ENCODE results near the gene SLC38A1. TPM values are rescaled to one million over a fixed set of nuclear protein-coding genes. Genes with fewer than 3 reads are reported as not detected.
"Not testable (repeated sequence)": the region's sequence is repeated elsewhere in the genome, so short reads cannot be mapped to it uniquely, and the experiment has no call there.

Gene SLC38A1
- total RNA-seq, 6 donors from 2014 or later = 12.7 to 75.7 (median 49.9) TPM

GRCh38 chr12:46174061-46174662 is 94.7 kb downstream of the SLC38A1 start:
- ATAC-seq (ENCODE audit: low FRiP score in 2 of 2) (no peak), DNase-seq (no peak)
- Histone ChIP-seq H3K9me3 (no peaks in the 10 kb centered on the region), H3K27me3 (no peaks in the 10 kb centered on the region), H3K27ac (no peak overlapping the region), H3K4me1 (no peaks in the 10 kb centered on the region), H3K4me3 (no peak overlapping the region), H3K36me3 (no peaks in the 10 kb centered on the region)
- TF ChIP-seq POLR2A (IDR thresholded peaks at IDR 0.05) (no peak), POLR2AphosphoS5 (IDR thresholded peaks at IDR 0.05) (no peak), EP300 (IDR thresholded peaks at IDR 0.05) (no peak)
- TF ChIP-seq, protein P1, sequence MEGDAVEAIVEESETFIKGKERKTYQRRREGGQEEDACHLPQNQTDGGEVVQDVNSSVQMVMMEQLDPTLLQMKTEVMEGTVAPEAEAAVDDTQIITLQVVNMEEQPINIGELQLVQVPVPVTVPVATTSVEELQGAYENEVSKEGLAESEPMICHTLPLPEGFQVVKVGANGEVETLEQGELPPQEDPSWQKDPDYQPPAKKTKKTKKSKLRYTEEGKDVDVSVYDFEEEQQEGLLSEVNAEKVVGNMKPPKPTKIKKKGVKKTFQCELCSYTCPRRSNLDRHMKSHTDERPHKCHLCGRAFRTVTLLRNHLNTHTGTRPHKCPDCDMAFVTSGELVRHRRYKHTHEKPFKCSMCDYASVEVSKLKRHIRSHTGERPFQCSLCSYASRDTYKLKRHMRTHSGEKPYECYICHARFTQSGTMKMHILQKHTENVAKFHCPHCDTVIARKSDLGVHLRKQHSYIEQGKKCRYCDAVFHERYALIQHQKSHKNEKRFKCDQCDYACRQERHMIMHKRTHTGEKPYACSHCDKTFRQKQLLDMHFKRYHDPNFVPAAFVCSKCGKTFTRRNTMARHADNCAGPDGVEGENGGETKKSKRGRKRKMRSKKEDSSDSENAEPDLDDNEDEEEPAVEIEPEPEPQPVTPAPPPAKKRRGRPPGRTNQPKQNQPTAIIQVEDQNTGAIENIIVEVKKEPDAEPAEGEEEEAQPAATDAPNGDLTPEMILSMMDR (IDR thresholded peaks at IDR 0.05) = no peak
- 59 to 69% methylated on average over 12 of the region's 12 CpGs for WGBS, 2 donors

DNA sequence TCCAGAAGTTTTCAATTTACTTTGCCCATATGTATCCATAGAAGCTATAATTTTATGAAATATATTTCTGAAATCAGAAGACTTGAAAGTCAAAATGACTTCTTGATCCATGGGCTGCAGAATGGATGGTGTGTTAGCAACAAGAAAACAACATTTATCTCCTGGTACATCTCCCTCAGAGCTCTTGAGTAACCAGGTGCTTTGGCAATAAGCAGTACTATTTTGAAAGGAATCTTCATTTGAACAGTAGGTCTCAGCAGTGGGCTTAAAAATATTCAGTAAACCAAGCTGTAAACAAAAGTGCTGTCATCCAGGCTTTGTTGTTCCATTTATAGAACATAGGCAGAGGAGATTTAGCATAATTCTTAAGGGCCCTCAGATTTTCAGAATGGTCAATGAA is 100.4 kb downstream of the SLC38A1 start:
- H3K9me3 ChIP-seq = no peaks in the 10 kb centered on the region
- no peaks in the 10 kb centered on the region for H3K4me1 ChIP-seq
- TF ChIP-seq, protein P1 (IDR thresholded peaks at IDR 0.05) = no peak
- TF ChIP-seq EP300 (IDR thresholded peaks at IDR 0.05) (no peak), POLR2AphosphoS5 (IDR thresholded peaks at IDR 0.05) (no peak), POLR2A (IDR thresholded peaks at IDR 0.05) (no peak)
- no peaks in the 10 kb centered on the region for H3K27me3 ChIP-seq
- DNase-seq = no peak
- H3K4me3 ChIP-seq = no peak overlapping the region
- H3K36me3 ChIP-seq = no peaks in the 10 kb centered on the region
- no peak overlapping the region for H3K27ac ChIP-seq
- no peak for ATAC-seq (ENCODE audit: low FRiP score in 2 of 2)

GRCh38 chr12:46167412-46167811 is 101.4 kb downstream of the SLC38A1 start:
- TF ChIP-seq EP300 (IDR thresholded peaks at IDR 0.05) = no peak
- no peak for TF ChIP-seq POLR2AphosphoS5 (IDR thresholded peaks at IDR 0.05)
- TF ChIP-seq POLR2A (IDR thresholded peaks at IDR 0.05) = no peak
- TF ChIP-seq, protein P1 (IDR thresholded peaks at IDR 0.05) = no peak
- Histone ChIP-seq H3K36me3 (no peaks in the 10 kb centered on the region), H3K4me3 (no peak overlapping the region), H3K4me1 (no peaks in the 10 kb centered on the region), H3K27ac (no peak overlapping the region), H3K27me3 (no peaks in the 10 kb centered on the region), H3K9me3 (no peaks in the 10 kb centered on the region)
- 94 to 97% methylated on average over 2 of the region's 2 CpGs for WGBS, 2 donors
- DNase-seq (no peak), ATAC-seq (ENCODE audit: low FRiP score in 2 of 2) (no peak)

DNA sequence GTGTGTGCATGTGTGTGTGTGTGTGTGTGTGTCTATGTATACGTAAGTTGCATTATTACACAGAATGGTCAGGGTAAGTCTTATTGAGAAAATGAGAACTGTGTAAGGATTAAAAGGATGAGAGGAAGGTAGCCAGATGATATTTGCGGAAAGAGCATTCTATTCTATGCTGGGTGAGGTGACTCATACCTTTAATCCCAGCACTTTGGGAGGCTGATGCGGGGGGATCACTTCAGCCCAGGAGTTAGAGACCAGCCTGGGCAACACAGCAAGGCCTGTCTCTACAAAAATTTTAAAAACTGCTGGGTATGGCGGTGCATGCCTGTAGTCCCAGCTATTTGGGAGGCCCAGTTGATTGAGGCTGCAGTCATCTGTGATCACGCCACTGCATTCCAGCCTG is 103.7 kb downstream of the SLC38A1 start:
- 98% methylated on average over 5 of the region's 5 CpGs for WGBS, 2 donors
- Histone ChIP-seq H3K27me3 (no peaks in the 10 kb centered on the region), H3K27ac (no peak overlapping the region), H3K4me1 (peaks cover 0 to 8% (median 1%) of the 10 kb centered on the region in 4 donors), H3K4me3 (no peak overlapping the region), H3K36me3 (no peaks in the 10 kb centered on the region), H3K9me3 (no peaks in the 10 kb centered on the region)
- TF ChIP-seq, protein P1 (IDR thresholded peaks at IDR 0.05) = no peak
- ATAC-seq (ENCODE audit: low FRiP score in 2 of 2) (no peak), DNase-seq (no peak)

GRCh38 chr12:46164186-46164761 is 104.6 kb downstream of the SLC38A1 start:
- Histone ChIP-seq H3K27me3 (no peaks in the 10 kb centered on the region), H3K27ac (no peak overlapping the region), H3K4me1 (peaks cover 0 to 14% (median 3%) of the 10 kb centered on the region in 4 donors), H3K9me3 (no peaks in the 10 kb centered on the region), H3K36me3 (no peaks in the 10 kb centered on the region), H3K4me3 (no peak overlapping the region)
- WGBS, 2 donors = 63 to 66% methylated on average over 3 of the region's 3 CpGs
- no peak for TF ChIP-seq POLR2AphosphoS5 (IDR thresholded peaks at IDR 0.05)
- TF ChIP-seq EP300 (IDR thresholded peaks at IDR 0.05) = no peak
- no peak for TF ChIP-seq POLR2A (IDR thresholded peaks at IDR 0.05)
- TF ChIP-seq, protein P1 (IDR thresholded peaks at IDR 0.05) = no peak
- DNase-seq (no peak), ATAC-seq (ENCODE audit: low FRiP score in 2 of 2) (no peak)

DNA sequence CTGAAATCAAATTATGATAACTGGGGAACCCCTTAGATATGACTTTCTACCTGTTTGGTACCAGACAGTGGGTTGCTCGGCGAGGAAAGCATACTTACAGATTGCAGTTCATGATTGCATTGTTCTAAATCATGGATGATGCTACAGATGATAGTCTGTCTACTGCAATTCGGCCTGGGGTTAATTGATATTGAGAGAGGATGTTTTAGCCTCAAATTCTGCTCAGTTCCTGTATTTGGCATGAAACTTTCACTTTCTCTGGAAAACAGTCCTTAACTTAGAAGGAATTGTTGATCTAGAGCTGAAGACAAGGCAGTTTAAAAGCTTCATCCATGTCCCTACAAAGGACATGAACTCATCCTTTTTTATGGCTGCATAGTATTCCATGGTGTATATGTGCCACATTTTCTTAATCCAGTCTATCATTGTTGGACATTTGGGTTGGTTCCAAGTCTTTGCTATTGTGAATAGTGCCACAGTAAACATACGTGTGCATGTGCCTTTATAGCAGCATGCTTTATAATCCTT is 106.2 kb downstream of the SLC38A1 start:
- not testable (repeated sequence) for DNase-seq, H3K36me3 ChIP-seq

More for the DNA sequence above, 106.2 kb downstream of the SLC38A1 start:
- H3K27me3 ChIP-seq; H3K27ac ChIP-seq; H3K4me3 ChIP-seq; ATAC-seq (ENCODE audit: low FRiP score in 2 of 2); H3K9me3 ChIP-seq: not testable (repeated sequence)
- 91 to 98% methylated on average over 3 of the region's 4 CpGs for WGBS, 2 donors
- peaks cover 0 to 14% (median 3%) of the 10 kb centered on the region in 4 donors for H3K4me1 ChIP-seq

Data from upper lobe of left lung (tissue), 6 donors.